Heart right ventricle (tissue), 16 donors: ENCODE data around the gene C5orf15. TPM values are rescaled to one million over a fixed set of nuclear protein-coding genes. Genes with fewer than 3 reads are reported as not detected.

Experiments used
- ATAC-seq, 8 donors: fragments of 200-7000 bp; cut with Tn5 transposase; one replicate each; pipeline ENCODE4 v1.9.1; 2020; ENCODE audit warnings: mild to moderate bottlenecking in 8 of 8, moderate library complexity in 8 of 8, moderate number of reproducible peaks in 1 of 8
- DNase-seq, 2 donors: peaks; one replicate each; pipeline ENCODE4 v3.0.0-alpha.2; 2020
- H3K27ac ChIP-seq, 10 donors: fragments of 200-600 bp; sonication (generic) in 2 of 10; one replicate each; pipeline versions ENCODE4 v1.5.0 to v1.8.0; 2020 to 2022; ENCODE audit warnings: mild to moderate bottlenecking in 3 of 10
- H3K27me3 ChIP-seq, 7 donors: fragments of 200-600 bp; one replicate each; pipeline ENCODE4 v1.8.0; 2021 to 2022; ENCODE audit warnings: mild to moderate bottlenecking in 2 of 7
- H3K36me3 ChIP-seq, 9 donors: fragments of 200-600 bp; sonication (generic) in 1 of 9; one replicate each; pipeline versions ENCODE4 v1.5.0 to v1.8.0; 2020 to 2022; ENCODE audit warnings: mild to moderate bottlenecking in 2 of 9
- H3K4me1 ChIP-seq, 9 donors: fragments of 200-600 bp; sonication (generic) in 1 of 9; one replicate each; pipeline versions ENCODE4 v1.5.0 to v1.8.0; 2020 to 2022; ENCODE audit warnings: mild to moderate bottlenecking in 4 of 9
- H3K4me3 ChIP-seq, 10 donors: fragments of 200-600 bp; sonication (generic) in 2 of 10; one replicate each; pipeline versions ENCODE4 v1.5.0 to v1.8.0; 2020 to 2022; ENCODE audit warnings: mild to moderate bottlenecking in 7 of 10, moderate library complexity in 2 of 10
- H3K9me3 ChIP-seq, 11 donors: fragments of 200-600 bp in 10 of 11; sonication (generic) in 2 of 11; one replicate each; pipeline versions ENCODE4 v1.5.0 to v1.8.0; 2013 to 2022; ENCODE audit warnings: mild to moderate bottlenecking in 2 of 11, control low read depth in 1 of 11, moderate library complexity in 1 of 11
- WGBS, 2 donors: extraction: QIAGEN DNeasy Blood & Tissue Kit; methylation state at CpG; one replicate each; pipeline ENCODE4 v1.1.7; 2013; ENCODE audit warnings: inconsistent platforms in 1 of 2; 5-methylcytosine and 5-hydroxymethylcytosine counted together
- intact Hi-C, 10 donors: fragments of 100-400 bp; cut with DNase I; formaldehyde crosslinking; loops; one replicate each; pipeline versions ENCODE4 v1.11.1 to v1.14.2; 2022
- polyA plus RNA-seq, 2 donors: library from polyadenylated mRNA; stranded (reverse); fragments of 200-250 nt; gene quantifications; one replicate each; pipeline ENCODE4 v1.2.3, GENCODE V29; 2013
- total RNA-seq, 10 donors: library from RNA; stranded (reverse); fragmentation: NEBNext Ultra II Directional in 3 of 10; extraction: Animal tissue kit (Norgen Biotek cat#: 25700) in 3 of 10; gene quantifications; one replicate each; pipeline versions ENCODE4 v1.2.1 to v1.2.4, GENCODE V29; 2021 to 2023
- TF ChIP-seq, protein P1 (sequence below), 9 donors: fragments of 200-600 bp; sonication (generic) in 2 of 9; IDR thresholded peaks; one replicate each; pipeline versions ENCODE4 v1.5.0 to v1.8.0; 2021 to 2022; ENCODE audit warnings: antibody characterized with exemption in 9 of 9, mild to moderate bottlenecking in 5 of 9, moderate library complexity in 1 of 9
- donor health status: Arrhythmogenic right ventricular cardiomyopathy.
- donor health status: ischemic (EF 13 %, LVEDD 7.1; RV severe dilation, severe dysfunction).
- donor health status: healthy with polysubstance abuse.
- donor health status: DM: no; HTN: yes; CAD: no.
- donor health status: DM: no; HTN: no; CAD: no.
- donor health status: ischemic (EF 25% LVEDD 6.9; RV normal size, moderate dysfunction).
- donor health status: ischemic (EF 25% LVEDD 5.7; RV mildly dilated, moderate dysfunction).
- donor health status: healthy.
- donor health status: DM: yes; HTN: yes; CAD: no.
- donor health status: Ischemic cardiomyopathy.
- donor health status: ischemic (EF 35%, LVEDD 5.7; RV mildly dilated, moderate dysfunction).
- donor health status: nonischemic (EF 11% LVEDD 7.7; RV severe dilation, severe dysfunction).
- donor health status: DM: yes; HTN: yes; CAD: no.
- donor health status: PGD.
- donor health status: ischemic (EF 29% LVEDD 5.4; RV normal size, mild dysfunction).
- donor health status: nonischemic (EF 23%, LVEDD 6.1; RV moderate dilation, normal function).

The C5orf15 gene
- total and polyA plus RNA-seq, 12 donors: 22.2 to 55.3 (median 33.9) TPM

DNA sequence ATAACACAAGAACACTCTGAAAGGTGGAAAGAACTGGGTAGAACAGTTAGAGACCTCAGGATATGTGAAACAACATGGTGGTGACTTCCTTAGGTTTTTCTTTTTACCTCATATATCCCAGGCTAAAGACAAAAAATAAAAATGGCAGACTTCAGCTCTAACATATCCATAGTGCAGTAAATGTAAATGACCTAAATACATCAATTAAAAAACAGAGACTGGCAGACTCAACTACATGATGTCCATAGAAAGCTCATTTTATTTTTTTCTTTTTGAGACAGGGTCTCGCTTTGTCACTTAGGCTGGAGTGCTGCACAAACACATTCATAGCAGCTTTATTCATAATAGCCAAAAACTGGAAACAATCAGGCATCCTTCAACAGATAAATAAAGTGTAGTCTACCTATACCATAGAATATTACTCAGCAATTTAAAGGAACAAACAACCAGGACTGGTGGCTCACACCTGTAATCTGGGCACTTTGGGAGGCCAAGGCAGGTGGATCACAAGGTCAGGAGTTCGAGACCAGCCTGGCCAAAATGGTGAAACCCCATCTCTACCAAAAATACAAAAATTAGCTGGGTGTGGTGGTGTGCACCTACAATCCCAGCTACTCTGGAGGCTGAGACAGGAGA lies 4.8 kb downstream of the C5orf15 start:
- Histone ChIP-seq H3K36me3 (peaks cover 0 to 15% (median 0%) of the 10 kb centered on the region in 9 donors), H3K4me1 (peaks cover 0 to 45% (median 30%) of the 10 kb centered on the region in 9 donors), H3K4me3 (no peak overlapping the region), H3K27ac (peak overlapping the region in 3 of 10 donors; percentile 4 to 28 (median 11)), H3K27me3 (no peaks in the 10 kb centered on the region), H3K9me3 (peaks cover 0 to 9% (median 0%) of the 10 kb centered on the region in 11 donors)
- TF ChIP-seq, protein P1, sequence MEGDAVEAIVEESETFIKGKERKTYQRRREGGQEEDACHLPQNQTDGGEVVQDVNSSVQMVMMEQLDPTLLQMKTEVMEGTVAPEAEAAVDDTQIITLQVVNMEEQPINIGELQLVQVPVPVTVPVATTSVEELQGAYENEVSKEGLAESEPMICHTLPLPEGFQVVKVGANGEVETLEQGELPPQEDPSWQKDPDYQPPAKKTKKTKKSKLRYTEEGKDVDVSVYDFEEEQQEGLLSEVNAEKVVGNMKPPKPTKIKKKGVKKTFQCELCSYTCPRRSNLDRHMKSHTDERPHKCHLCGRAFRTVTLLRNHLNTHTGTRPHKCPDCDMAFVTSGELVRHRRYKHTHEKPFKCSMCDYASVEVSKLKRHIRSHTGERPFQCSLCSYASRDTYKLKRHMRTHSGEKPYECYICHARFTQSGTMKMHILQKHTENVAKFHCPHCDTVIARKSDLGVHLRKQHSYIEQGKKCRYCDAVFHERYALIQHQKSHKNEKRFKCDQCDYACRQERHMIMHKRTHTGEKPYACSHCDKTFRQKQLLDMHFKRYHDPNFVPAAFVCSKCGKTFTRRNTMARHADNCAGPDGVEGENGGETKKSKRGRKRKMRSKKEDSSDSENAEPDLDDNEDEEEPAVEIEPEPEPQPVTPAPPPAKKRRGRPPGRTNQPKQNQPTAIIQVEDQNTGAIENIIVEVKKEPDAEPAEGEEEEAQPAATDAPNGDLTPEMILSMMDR (IDR thresholded peaks at IDR 0.05): no peak
- ATAC-seq: no peak
- WGBS, 2 donors: 97 to 100% methylated on average over 2 of the region's 2 CpGs
- intact Hi-C loops: no loop called here
- no peak for DNase-seq

DNA sequence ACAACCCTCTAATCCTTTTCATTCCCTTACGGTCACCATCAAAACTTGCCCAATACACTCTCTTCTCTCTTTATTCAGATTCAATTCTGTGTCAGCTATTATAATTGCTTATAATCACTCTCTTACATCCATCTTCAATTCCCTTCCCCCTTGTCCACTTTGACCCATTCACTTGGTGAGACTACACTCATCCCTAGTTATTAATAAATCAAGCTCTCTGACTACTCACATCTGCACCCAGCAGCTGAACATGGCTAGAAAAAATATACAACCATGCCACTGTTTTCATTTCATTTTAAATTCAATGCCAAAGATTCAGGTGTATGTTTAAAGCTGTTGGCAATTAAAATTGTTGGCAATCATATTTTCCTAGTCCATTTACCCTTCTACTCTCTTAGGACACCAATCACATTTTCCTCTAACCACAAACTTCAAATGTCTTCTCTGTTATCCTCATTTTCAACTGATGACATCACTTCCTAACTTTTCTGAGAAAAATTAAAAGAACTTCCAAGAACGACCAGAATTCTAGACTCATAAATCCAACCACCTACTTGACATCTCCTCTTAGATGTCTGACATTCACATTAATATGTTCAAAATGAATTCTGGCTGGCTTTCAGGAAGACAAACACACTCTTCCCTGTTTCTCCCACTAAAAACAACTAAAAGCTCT lies 5.5 kb downstream of the C5orf15 start:
- Histone ChIP-seq H3K9me3 (peaks cover 0 to 9% (median 0%) of the 10 kb centered on the region in 11 donors), H3K27me3 (no peaks in the 10 kb centered on the region), H3K4me1 (peaks cover 0 to 45% (median 30%) of the 10 kb centered on the region in 9 donors), H3K36me3 (peaks cover 0 to 21% (median 0%) of the 10 kb centered on the region in 9 donors), H3K27ac (peak overlapping the region in 5 of 10 donors; percentile 3 to 28 (median 11)), H3K4me3 (no peak overlapping the region)
- ATAC-seq: no peak
- DNase-seq: no peak
- intact Hi-C loops: no loop called here
- TF ChIP-seq, protein P1 (IDR thresholded peaks at IDR 0.05): no peak
- 64 to 70% methylated on average over 2 of the region's 2 CpGs for WGBS, 2 donors

DNA sequence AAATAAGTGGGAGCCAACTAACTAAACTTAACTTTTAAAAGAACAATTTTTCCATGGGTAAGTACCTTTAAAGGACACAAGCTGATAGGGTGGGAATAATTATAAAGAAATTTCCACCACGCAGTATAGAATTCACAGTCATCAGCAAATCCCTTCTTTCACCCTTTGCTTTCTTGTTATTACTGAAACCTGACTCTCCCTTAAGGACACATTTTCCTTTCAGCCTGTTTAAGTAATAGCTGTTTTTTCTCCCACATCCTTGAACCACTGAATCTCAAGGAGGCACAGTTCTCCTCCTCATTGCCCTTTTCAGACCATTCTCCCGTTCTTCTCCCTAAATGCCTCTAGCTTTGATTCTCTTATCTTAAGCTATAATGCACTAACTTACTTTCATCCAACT lies 6.3 kb downstream of the C5orf15 start:
- DNase-seq (no peak), ATAC-seq (no peak)
- Histone ChIP-seq H3K4me1 (peaks cover 0 to 45% (median 26%) of the 10 kb centered on the region in 9 donors), H3K9me3 (peaks cover 0 to 9% (median 0%) of the 10 kb centered on the region in 11 donors), H3K27ac (peak overlapping the region in 3 of 10 donors; percentile 3 to 28 (median 17)), H3K27me3 (no peaks in the 10 kb centered on the region), H3K4me3 (no peak overlapping the region), H3K36me3 (peaks cover 0 to 29% (median 0%) of the 10 kb centered on the region in 9 donors)
- WGBS, 2 donors: 83 to 89% methylated on average over 2 of the region's 2 CpGs
- intact Hi-C loops: no loop called here
- TF ChIP-seq, protein P1 (IDR thresholded peaks at IDR 0.05): no peak

DNA sequence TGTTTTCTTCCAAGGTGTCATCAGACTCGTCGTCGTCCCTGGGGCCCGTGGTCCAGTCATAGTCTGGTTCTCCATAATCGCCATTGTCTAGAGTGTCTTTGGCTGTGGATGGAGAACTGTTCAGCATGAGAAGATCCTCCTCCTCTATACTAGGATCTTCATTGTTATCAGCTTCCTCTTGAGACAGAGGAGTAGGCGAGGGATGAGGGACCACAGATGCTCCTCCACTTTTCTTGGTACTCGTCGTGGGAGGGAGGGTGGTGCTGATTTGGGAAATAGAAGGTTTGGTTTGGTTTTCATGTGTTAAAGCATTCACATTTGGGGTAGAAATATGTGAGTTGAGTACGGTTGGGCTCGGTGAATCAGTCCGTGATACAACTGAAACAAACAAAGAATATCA lies 8.8 kb downstream of the C5orf15 start:
- no peak overlapping the region for H3K4me3 ChIP-seq
- no peak for DNase-seq
- intact Hi-C loops: no loop called here
- TF ChIP-seq, protein P1 (IDR thresholded peaks at IDR 0.05): no peak
- H3K27ac ChIP-seq: no peak overlapping the region
- 81 to 82% methylated on average over 11 of the region's 11 CpGs for WGBS, 2 donors
- no peaks in the 10 kb centered on the region for H3K27me3 ChIP-seq
- no peak for ATAC-seq
- peaks cover 0 to 54% (median 0%) of the 10 kb centered on the region in 9 donors for H3K36me3 ChIP-seq
- H3K9me3 ChIP-seq: peaks cover 0 to 9% (median 0%) of the 10 kb centered on the region in 11 donors
- peaks cover 0 to 33% (median 21%) of the 10 kb centered on the region in 9 donors for H3K4me1 ChIP-seq
